ENCODE results near the gene CHST11.

The CHST11 gene

GRCh38 chr12:104603545-104603973 lies 146.8 kb downstream of the CHST11 start:
- TF ChIP-seq, protein P1, sequence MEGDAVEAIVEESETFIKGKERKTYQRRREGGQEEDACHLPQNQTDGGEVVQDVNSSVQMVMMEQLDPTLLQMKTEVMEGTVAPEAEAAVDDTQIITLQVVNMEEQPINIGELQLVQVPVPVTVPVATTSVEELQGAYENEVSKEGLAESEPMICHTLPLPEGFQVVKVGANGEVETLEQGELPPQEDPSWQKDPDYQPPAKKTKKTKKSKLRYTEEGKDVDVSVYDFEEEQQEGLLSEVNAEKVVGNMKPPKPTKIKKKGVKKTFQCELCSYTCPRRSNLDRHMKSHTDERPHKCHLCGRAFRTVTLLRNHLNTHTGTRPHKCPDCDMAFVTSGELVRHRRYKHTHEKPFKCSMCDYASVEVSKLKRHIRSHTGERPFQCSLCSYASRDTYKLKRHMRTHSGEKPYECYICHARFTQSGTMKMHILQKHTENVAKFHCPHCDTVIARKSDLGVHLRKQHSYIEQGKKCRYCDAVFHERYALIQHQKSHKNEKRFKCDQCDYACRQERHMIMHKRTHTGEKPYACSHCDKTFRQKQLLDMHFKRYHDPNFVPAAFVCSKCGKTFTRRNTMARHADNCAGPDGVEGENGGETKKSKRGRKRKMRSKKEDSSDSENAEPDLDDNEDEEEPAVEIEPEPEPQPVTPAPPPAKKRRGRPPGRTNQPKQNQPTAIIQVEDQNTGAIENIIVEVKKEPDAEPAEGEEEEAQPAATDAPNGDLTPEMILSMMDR (IDR thresholded peaks at IDR 0.05), result no peak

GRCh38 chr12:104604070-104604994 lies 147.6 kb downstream of the CHST11 start:
- TF ChIP-seq, protein P1 (IDR thresholded peaks at IDR 0.05), result no peak

GRCh38 chr12:104604995-104605675 lies 148.4 kb downstream of the CHST11 start:
- TF ChIP-seq, protein P1 (IDR thresholded peaks at IDR 0.05), result no peak

- TF ChIP-seq, protein P1 (IDR thresholded peaks at IDR 0.05), result no peak
These were observed 148.9 kb downstream of the CHST11 start for GRCh38 chr12:104605685-104606084.

DNA sequence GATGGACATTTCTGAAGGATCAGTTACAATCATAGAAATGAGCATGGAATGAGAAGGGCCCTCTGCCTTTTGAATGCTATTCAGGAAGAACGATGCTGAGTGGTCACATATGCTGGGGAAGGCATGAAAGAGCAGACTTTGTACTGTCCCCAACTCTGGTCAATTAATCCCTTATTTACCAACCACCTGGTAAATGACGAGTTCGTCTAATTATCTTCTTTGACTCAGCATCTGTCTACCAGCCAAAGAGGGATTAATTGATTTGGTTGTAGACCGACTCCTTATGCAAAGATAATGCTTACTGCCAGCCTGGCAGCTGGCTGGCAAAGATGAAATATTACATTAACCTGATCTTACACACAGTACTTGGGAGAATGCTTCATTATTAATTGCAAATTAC lies 152.2 kb downstream of the CHST11 start:
- TF ChIP-seq, protein P1 (IDR thresholded peaks at IDR 0.05), result no peak

- TF ChIP-seq, protein P1 (IDR thresholded peaks at IDR 0.05), result no peak
These were observed 152.7 kb downstream of the CHST11 start for GRCh38 chr12:104609445-104609844.

DNA sequence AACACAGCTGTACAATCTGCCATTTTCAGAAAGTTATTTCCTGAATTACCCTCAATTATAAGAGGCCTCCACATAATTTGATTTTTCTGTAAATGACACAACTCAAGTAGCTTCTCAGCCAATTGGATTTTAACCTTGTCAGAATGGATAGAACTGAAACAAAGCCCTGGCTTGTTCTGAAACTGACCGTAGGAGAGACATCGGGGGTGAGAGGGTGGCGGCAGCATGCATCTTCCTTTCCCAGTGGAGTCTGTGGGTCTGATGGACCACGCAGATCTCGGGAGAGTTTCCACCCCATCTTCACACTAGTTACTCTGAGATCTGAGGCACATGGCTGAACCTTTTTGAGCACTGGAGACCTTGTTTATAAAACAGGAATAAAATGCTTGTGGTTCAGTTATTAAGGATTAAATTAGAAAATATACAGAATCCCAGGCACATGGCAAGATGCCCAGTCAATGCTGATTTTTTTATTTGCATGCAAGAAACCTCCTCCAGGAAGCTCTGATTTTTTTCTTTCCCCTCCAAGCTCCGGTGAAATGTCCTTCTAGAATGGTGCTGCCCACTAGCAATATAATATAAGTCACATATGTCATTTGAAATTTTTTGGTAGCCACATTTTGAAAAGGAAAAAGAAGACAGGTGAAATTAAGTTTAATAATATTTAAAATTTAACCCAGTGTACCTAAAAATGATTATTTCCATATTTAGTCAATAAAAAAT lies 153.9 kb downstream of the CHST11 start:
- TF ChIP-seq, protein P1 (IDR thresholded peaks at IDR 0.05), result no peak
